Measurements from ENCODE around the gene INS.

Gene INS

DNA sequence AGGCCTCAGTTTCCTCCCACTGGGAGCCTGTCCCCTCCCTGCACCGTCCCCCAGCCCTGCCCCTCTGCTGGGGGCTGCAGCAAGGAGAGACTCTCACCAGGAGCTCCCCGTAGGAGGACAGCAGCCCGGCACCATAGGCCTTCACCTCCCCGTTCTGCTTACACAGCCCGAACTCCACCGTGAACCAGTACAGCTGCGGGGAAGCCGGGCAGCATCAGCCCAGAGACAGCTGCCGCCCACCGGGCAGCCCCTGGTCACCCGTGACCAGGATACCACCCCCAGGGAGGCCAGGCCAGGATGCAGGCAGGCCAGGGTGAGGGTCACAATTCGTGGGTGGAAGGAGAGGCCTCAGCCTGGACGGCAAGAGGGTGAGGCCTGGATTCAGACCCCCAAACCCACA, 4.6 kb upstream of the INS start:
- DNase-seq (ENCODE audit: low read depth, low spot score): no peak

DNA sequence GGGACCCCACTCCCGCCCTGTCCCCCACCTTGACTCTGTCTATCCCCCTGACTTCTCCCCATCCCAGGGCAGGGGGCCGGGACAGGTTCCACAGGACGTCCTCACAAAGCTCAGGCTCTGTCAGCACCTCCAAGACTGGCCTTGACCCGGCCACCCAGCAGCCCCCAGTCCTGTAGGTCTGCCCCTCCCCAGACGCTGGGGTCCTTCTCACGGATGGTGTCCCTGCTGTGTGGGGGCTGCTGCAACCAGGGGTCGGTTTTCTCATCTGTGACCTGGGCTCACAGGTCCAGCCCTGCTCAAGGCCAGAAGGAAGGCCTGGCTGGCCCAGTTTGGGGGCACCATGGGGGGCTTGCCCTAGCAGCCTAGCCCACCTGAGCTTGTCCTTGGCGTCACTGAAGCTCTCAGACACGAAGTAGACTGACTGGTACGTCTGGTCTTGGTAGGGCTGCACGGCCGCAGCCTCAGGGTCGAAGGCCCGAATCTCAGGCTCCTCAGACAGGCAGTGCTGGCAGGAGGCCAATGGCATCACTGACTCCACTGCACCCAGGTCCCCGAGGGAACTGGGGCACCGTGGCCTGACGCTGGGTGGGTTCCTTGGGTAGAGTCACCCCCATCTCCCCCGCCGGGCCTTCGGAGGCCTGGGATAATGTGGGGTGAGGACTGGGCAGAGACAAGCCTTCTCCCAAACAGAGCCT, 4.0 kb upstream of the INS start:
- no peak for DNase-seq (ENCODE audit: low read depth, low spot score)

DNA sequence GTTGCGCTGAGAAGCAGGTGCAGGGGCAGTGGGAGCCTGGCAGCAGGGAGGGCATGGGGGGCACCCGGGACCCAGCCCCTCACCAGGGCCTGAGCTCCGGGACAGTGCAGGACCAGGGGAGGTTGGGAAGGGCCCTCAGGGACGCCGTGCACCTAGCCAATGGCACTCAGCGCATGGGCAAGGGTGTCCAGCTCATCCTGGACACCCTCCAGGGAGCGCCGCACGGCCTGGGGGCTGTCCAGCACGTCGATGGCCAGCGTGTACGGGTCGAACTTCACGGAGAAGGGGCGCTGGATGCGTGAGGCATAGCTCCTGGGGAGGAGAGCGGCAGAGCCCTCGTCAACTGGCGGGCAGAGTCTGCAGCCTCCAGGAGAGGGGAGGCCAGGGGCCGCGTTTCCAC, 3.1 kb upstream of the INS start:
- no peak for DNase-seq (ENCODE audit: low read depth, low spot score)

DNA sequence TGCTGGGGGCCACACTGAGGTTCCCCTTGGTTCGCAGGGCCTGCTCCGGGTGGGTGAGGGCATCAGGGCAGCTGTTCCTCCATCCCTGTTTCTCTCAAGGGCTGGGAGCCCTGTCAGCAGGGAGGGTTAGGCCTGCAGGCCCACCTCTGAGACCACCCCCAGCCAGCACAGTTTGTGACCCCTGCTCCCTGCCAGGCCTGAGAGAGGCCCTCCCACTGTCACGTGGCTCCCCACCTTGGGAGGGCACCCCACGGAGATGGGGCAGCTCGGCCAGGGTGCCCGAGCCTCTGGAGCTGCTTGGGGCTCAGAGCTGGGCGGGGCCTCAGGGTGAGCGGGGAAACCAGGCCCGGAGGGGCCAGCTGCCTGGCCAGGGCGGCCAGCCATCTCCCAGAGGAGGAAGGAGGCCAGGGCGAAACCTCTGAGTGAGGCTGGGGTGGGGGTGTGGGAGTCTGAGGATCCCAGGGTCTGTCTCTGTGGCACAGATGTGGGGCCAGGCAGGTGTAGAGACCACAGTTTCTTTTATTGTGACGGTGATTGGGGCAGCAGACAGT, 2.5 kb upstream of the INS start:
- no peak for DNase-seq (ENCODE audit: low read depth, low spot score)

DNA sequence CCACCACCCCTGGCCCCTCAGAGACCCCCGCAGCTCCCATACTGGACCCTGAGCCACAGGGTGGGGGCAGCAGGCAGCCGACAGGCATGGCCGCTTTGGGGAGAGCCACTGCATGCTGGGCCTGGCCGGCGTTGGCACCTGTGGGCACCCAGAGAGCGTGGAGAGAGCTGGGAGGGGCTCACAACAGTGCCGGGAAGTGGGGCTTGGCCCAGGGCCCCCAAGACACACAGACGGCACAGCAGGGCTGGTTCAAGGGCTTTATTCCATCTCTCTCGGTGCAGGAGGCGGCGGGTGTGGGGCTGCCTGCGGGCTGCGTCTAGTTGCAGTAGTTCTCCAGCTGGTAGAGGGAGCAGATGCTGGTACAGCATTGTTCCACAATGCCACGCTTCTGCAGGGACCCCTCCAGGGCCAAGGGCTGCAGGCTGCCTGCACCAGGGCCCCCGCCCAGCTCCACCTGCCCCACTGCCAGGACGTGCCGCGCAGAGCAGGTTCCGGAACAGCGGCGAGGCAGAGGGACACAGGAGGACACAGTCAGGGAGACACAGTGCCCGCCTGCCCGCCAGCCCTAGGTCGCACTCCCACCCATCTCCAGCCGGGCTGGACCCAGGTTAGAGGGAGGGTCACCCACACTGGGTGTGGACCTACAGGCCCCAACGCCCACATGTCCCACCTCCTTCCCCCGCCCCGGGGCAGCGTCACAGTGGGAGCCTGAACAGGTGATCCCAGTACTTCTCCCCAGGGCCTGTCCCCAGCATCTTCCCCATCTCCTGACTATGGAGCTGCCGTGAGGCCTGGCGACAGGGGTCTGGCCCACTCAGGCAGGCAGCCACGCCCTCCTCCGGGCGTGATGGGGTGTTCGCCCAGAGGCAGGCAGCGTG, 1.2 kb downstream of the INS start:
- DNase-seq (ENCODE audit: low read depth, low spot score): no peak

DNA sequence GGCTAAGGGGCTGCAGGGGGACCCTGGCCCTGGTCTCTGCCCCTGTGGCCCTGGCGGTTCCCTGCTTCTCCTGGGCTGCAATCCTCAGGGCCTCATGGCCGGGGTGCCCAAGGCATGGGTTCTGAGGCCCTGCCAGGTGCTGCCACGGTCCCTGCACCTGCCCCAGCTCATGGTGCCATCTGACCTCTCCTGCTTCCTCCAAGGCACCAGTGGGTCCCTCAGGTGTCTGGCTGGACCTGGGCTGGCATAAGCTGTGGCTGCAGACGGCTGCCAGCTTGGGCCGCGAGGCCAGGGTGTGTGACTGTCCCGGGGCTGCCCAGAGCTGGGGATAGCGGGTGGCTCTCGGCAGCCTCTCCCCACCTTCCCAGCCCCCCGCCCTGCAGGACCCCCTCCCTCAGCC, 2.0 kb downstream of the INS start:
- DNase-seq (ENCODE audit: low read depth, low spot score): no peak

DNA sequence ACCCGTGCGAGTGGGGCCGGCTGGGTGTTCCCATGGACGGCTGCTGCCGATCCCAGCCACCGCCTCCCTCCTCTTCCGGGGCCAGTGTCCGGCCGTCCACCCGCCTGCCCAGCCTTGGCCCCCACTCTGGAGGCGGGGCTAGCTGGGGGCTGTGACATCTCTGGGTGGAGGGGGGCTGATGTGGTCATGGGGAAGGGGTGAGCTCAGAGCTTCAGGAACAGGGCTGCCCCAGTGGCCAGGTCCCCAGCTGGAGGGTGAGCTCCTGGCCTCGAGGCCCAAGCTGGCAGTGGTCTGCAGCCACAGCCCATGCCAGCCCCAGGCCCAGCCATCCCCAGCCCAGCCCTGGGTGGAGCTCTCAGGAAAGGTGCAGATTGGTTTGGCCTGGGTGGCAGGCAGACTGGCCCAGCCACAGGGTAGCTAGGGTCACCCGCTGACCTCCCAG, 2.7 kb downstream of the INS start:
- DNase-seq (ENCODE audit: low read depth, low spot score): no peak

DNA sequence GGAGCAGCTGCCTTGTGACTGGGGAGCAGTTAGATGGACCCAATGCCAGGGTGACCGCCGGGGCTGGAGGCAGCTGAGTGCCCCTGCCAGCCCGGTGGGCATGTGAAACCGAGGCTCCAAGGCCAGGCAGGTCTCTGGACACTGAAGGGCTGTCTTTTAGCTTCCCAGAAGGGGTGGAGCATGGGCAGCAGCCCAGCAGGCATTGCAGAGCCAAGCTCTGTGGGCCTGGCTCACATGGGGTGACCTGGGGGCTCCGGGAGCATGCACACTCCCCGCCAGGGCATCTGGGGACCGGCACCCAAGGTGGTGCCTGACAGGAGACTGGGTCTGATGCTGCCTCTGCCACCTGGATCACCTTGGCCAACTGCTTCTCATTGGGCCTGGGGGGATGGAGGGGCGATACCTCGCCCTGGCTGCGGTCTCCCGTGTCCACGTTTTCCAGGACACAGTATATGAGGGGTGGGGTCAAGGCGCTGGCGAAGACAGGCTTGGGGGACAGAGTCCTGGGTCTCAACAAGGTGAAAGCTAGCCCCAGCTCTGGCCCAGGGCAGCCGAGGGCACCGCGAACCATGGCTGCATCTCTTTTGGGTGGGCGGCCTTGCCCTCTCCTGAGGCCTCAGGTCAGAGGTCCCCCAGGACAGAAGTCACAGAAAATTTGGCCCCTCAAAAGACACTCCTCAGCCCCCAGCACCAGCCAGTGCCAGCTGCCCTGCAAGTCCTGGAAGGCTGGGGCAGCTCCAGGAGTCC, 3.5 kb downstream of the INS start:
- no peak for DNase-seq (ENCODE audit: low read depth, low spot score)

DNA sequence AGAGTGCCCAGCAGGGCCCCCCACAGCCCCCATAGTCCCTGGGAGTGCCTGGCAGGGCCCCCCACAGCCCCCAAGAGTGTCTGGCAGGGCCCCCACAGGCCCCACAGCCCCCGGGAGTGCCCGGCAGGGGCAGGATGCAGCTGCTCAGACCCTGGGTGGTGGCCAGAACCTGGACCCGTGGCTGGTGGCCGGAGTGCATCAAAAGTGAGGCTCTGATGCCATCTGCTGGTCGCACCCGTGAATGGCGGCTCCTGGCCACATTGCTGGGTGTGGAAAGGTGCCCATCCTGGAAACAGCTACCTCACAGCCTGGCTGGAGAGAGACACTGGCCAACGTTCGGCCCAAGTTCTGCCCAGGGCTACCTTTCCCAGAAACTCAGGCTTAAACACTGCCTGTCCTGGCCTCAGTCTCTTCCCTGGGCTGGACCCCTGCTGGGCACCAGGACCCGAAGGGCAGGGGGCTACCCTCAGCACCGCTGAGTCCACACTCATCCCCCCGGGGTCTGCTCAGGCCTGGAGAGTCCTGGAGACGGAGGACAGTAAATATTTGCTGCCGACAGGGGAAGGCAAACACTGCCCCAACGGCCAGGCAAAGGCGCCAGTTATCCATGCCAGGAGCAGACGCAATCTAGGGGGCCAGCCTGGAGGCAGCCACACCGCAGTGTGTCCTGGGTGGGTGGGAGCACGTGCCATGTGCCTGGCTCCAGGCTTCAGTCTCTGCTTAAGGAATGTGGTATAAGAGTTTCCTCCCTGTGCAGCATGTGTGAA, 4.4 kb downstream of the INS start:
- DNase-seq (ENCODE audit: low read depth, low spot score): no peak

DNA sequence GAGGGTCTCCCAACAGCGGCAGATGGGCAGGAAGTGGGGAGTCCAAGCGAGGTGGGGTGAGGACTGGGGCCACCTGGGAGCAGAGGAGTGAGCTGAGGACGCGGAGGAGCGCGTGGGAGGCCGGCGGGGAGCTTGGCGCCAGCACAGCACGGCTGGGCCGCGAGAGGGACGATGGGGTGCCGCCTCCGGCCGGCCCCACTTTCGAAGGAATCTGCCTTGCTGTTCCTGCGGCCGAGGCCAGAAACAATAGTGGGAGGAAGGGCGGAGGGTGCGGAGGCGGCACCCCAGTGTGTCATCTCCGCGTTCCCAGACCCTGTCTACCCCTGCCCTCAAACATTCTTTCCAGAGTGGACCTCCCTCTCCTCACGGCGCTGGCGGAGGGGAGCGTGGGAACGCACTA, 5.5 kb downstream of the INS start:
- no peak for DNase-seq (ENCODE audit: low read depth, low spot score)

DNA sequence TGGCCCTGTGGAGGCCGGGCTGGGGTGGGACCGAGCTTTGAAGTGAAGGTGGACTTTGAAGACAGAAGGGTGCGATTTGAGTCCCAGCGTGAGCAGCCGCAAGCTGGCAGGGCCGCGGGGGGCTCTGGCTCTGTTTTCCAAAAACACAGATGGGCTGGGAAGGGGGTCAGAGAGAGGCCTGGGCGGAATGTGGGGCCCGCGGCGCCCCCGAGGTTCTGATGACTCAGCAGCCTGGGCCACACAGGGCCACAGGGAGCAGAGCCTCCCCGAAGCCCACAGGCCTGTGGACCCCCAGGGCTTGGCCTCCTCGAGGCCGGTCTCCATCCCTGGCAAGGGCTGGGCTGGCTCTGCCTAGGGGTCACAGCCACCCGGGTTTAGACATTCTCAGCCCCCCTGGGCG, 6.1 kb downstream of the INS start:
- no peak for DNase-seq (ENCODE audit: low read depth, low spot score)

DNA sequence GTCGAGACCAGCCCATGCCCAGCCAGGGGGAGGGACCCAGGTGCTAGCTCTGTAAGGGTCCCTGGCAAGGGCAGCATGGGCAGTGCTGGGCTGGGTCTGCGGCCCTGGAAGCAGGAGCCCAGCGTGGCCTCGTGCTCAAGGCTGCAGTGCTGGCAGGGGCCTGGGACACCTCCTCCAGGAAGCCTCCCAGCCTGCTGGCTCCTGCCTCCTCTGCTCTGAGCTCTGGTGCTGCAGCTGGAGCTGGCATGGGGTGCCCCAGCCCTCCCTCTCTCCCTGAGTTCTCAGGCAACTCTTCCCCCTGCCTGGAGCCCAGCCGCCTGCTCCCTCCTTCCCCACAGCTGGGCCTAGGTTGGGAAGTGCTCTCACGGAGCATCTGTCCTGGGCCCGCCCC, 6.8 kb downstream of the INS start:
- DNase-seq (ENCODE audit: low read depth, low spot score): no peak

DNA sequence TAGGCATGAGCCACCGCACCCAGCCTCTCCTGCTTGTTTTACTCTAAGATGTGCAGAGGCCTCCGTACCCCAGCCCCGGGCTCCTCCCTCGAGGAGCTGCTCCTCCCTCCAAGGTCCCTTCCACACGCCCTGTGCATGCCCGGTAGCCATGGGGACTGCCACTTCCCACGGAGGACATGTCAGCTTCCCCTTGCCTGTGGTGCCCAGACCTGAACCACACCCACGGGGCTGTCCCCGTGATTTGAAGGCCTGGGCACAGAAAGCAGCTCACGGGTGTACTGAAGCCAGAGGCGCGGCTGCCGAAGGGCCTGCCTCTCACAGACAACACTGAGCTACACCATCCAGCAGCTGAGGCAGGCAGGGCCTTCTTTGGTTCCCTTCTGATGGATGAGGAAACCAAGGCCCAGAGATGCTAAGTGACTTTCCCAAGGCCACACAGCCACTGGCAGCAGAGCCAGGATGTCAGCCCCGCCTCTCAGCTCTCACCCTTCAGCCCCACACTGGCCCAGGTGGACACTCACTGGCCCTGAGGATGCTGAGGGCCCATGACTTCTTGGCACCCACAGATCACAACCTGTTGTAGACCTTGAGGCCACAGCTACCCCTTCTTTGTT, 7.3 kb downstream of the INS start:
- DNase-seq (ENCODE audit: low read depth, low spot score): no peak

DNA sequence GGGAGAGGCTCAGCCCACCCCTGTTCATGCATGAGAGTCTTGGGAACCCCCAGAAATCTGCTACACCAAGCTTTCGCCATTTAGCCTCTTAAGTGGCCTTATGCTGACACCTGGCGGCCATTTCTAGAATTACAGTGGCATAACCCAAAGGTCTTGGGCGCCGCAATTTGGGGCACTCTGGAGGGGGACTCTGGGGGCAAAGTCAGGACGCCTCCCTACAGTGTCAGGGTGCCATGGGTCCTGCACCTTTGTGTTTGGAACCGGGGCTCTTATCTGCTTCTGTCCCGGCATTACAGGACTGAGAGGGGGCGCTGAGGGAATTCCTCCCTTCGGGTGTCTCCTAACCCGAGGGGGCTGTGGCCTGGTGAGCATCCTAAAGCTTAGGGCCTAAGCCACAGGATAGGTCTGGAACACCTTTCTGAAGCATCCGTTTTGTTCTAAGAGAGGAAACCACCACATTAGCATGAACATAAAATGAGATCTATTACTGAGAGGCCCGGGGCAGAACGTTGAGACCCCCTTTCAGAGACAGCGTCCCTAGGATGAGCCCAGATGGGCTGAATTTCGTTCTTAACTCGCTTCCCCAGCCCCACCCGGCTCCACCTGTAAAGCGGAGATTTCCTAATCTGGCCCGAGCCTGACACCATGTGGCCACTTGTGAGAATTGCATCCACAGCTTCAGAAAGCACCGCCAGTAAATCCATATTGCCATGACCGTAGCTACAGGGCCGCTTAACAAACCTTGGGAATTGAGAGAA, 9.3 kb downstream of the INS start:
- DNase-seq (ENCODE audit: low read depth, low spot score): peak; percentile 70

DNA sequence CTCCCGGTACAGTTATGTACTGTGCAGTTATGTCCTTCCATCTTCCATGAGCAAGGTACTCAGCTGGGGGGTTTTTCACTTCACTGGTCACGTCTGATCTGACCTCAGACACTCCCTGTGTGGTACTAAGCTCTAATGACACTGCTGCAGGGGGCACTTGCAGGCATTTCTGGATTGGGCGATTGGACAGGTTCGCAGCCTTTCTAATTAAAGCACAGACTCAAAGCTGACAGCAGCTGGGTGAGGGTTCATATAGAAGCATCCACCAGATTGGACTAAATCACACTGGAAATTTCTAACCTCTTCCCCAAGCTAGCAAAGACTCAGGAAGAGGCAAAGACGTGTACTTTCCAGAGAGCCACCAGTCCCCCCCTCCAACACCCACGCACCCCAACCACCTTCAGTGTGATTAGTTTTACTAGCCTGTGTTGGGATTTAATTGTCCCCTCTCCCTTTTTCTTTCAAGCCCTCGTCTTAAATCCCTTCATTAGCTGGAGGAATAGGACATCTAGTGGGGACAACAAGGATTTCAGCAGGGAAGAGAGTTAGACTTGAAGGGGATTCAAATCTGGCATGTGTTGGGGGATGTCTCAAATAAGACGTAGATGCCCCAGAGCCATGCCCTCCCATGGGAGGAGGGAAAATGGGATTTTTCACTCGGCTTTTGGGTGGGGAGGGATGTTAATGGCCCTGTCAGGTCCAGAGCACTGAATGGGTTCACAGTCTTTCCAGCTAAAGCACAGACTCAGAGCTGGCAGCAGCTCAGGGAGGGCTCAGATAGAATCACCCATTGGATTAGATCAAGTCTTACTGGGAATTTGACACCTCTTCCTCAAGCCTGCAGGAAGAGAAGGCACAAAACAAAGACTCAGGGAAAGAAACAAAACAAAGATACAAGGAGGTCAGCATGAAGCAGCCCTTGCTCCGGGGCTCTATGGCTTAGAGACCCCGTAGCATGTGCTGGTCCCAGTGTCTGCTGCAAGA, 10.9 kb downstream of the INS start:
- no peak for DNase-seq (ENCODE audit: low read depth, low spot score)

DNA sequence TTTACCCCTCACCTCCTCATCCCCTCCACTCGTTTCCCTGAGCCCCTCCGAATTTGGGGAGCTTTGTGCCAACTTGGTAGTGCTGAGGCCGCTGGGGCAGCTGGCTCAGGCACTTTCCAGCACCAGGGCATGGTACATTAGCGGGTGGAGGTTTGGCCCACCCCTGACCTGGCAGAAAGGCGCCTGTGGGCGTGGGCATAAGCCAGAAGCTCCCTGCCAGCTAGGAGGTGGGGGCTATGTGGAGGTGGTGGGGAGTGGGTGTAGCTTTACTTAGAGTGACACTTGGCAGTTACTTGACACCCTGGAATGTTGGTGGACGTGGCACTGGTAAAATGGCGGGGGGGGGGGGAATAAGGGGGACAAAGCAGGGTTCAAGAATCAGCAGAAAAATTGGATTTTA, 11.5 kb downstream of the INS start:
- no peak for DNase-seq (ENCODE audit: low read depth, low spot score)

DNA sequence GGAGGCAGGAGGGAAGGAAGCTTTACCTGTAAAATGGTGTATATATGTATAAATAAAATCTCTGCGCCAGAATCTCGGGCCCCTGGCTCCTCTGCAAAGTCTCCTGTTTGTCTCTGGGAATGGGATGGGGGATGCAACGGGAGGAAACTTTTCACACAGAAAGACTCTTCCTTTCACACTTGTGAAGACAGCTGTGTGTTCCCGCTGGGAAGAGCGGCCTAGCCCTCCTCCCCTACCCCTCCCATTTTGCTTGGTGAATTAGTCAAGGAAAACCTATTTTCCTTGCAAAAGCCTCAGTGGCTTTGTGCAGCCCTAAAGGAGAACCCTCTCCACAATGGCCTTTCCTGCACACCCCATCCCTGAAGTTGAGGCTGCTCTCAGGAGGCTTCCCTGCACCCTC, 12.4 kb downstream of the INS start:
- DNase-seq (ENCODE audit: low read depth, low spot score): no peak

DNA sequence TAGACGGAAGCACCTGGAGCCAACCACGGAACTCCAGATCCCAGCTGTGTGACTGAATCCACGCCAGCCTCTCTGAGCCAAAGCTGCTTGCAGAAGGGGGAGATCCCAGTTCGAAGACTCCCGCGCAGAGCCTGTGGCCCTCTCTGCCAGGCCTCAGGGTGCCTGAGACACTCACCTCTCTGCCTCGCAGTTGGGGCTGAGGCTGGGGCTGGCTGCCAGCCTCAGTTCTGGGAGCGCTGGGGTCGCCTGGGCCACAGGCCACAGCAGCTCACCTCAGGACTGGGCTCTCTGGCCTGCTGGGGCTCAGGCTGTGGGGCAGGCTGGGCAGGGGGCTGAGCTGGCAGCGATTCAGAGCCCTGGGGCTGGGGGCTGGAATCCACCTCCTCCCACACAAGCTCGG, 13.6 kb downstream of the INS start:
- no peak for DNase-seq (ENCODE audit: low read depth, low spot score)

DNA sequence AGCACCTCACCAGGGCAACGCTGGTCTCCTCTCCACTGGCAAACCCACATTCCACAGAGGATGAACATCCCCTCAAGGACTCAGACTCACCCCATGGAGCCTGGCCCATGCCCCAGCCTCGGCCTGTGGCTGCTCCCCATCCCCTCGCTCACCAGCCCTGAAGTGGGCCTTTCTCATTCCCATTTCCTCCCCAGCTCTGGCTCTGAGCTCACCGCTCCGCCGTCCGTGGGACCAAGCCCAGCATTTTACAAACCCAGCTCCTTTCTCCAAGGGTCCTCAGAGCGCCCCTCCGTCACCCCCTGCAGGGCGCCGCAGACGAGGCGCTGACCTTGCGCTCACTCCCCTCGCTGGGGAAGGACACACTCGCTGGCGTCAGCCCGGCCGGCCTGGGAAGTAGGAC, 15.0 kb downstream of the INS start:
- no peak for DNase-seq (ENCODE audit: low read depth, low spot score)

Measured in activated naive CD8-positive, alpha-beta T cell treated with anti-CD3 and anti-CD28 coated beads, Interleukin-2, amount 50 U/mL, for 16 hours (primary cell).